CD8-positive, alpha-beta memory T cell (primary cell): ENCODE results near the gene CLASP1. TPM values are rescaled to one million over a fixed set of nuclear protein-coding genes. Genes with fewer than 3 reads are reported as not detected.

ENCODE experiments used
- CTCF ChIA-PET: fragments of 350-600 bp; sonication (Branson Sonifier 250); formaldehyde crosslinking; loops from one replicate; lab custom pipeline; 2021; ENCODE audit warnings: antibody characterized with exemption; lab: Charles Lee
- POLR2A ChIA-PET: fragments of 350-600 bp; sonication (Branson Sonifier 250); formaldehyde crosslinking; loops from one replicate; lab custom pipeline; 2021; ENCODE audit warnings: antibody characterized with exemption; lab: Charles Lee
- DNase-seq, 5 donors: peaks; one replicate each; pipeline versions ENCODE4 v3.0.0 to v3.0.0-alpha.2; 2020 to 2022; ENCODE audit warnings: mixed read lengths in 1 of 5
- H3K27ac ChIP-seq: one replicate; pipeline ENCODE4 v1.7.0; 2013; ENCODE audit warnings: low read depth, mild to moderate bottlenecking, low read length, moderate library complexity
- H3K27me3 ChIP-seq: 2 replicates; pipeline ENCODE4 v1.7.0; 2013; ENCODE audit warnings: low read length, mild to moderate bottlenecking; ENCODE audit not compliant: insufficient read depth, poor library complexity, severe bottlenecking
- H3K36me3 ChIP-seq: 2 replicates; pipeline ENCODE4 v1.7.0; 2013; ENCODE audit warnings: mild to moderate bottlenecking, low read length, moderate library complexity; ENCODE audit not compliant: insufficient read depth
- H3K4me1 ChIP-seq: 2 replicates; pipeline ENCODE4 v1.7.0; 2013; ENCODE audit warnings: mild to moderate bottlenecking, low read length, moderate library complexity; ENCODE audit not compliant: insufficient read depth
- H3K4me3 ChIP-seq: 2 replicates; pipeline ENCODE4 v1.7.0; 2013; ENCODE audit warnings: mild to moderate bottlenecking, low read length
- H3K9me3 ChIP-seq: 2 replicates; pipeline ENCODE4 v1.7.0; 2013; ENCODE audit warnings: mild to moderate bottlenecking, low read length
- H3K27ac Mint-ChIP-seq, 8 donors: one replicate each; pipeline ENCODE4 v1.8.0; 2020 to 2021; ENCODE audit warnings: mixed read lengths in 8 of 8, mild to moderate bottlenecking in 6 of 8, inconsistent platforms in 3 of 8, moderate library complexity in 3 of 8
- H3K27me3 Mint-ChIP-seq, 2 donors: one replicate each; pipeline ENCODE4 v1.8.0; 2020 to 2021; ENCODE audit warnings: mixed read lengths in 2 of 2, mild to moderate bottlenecking in 1 of 2, moderate library complexity in 1 of 2
- H3K36me3 Mint-ChIP-seq, 3 donors: one replicate each; pipeline ENCODE4 v1.8.0; 2020 to 2021; ENCODE audit warnings: mixed read lengths in 3 of 3, inconsistent platforms in 1 of 3, mild to moderate bottlenecking in 1 of 3
- H3K4me1 Mint-ChIP-seq, 3 donors: one replicate each; pipeline ENCODE4 v1.8.0; 2020 to 2021; ENCODE audit warnings: mixed read lengths in 3 of 3, inconsistent platforms in 1 of 3, mild to moderate bottlenecking in 1 of 3
- H3K4me3 Mint-ChIP-seq, 7 donors: one replicate each; pipeline ENCODE4 v1.8.0; 2020 to 2021; ENCODE audit warnings: mixed read lengths in 7 of 7, mild to moderate bottlenecking in 6 of 7, moderate library complexity in 4 of 7, inconsistent platforms in 2 of 7
- H3K9me3 Mint-ChIP-seq, 5 donors: one replicate each; pipeline ENCODE4 v1.8.0; 2020 to 2022; ENCODE audit warnings: mixed read lengths in 5 of 5, mild to moderate bottlenecking in 3 of 5, moderate library complexity in 2 of 5, inconsistent platforms in 1 of 5
- polyA plus RNA-seq: library from polyadenylated mRNA; unstranded; fragments of 300-500 nt; fragmentation: Illumina TruSeq; gene quantifications from one replicate; pipeline ENCODE4 v1.2.3, GENCODE V29; 2021
- total RNA-seq, 2 experiments: library from RNA; stranded (reverse); gene quantifications; one replicate each; pipeline ENCODE4 v1.2.3, GENCODE V29; 2021

CLASP1 gene
- total and polyA plus RNA-seq, 3 experiments from 2014 or later: 22.2 to 66.0 (median 62.6) TPM

DNA sequence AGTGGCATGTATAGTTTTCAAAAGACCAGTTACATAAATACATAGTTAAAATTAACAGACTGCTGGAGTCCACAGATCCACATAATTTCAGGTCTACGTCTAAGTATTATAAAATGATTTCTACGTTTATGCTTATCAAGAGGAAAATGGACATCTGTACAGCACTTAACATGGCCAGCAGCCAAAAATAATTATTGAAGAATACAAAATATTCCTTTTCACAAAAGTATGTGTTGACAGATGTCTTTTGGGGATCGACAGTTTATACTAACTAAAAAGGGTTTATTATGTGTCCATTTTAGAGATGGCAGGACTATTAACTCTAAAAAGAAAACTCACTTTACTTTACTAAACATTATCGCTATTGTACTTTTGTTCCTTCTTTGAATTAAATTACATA lies 231.4 kb downstream of the CLASP1 start:
- no peaks in the 10 kb centered on the region for H3K27me3 ChIP-seq
- no peak overlapping the region for H3K4me3 Mint-ChIP-seq
- no peaks in the 10 kb centered on the region for H3K27me3 Mint-ChIP-seq
- peaks cover 16% of the 10 kb centered on the region for H3K36me3 ChIP-seq
- H3K9me3 ChIP-seq: no peaks in the 10 kb centered on the region
- H3K27ac Mint-ChIP-seq: no peak overlapping the region
- peaks cover 0 to 74% (median 17%) of the 10 kb centered on the region in 3 donors for H3K36me3 Mint-ChIP-seq
- no peaks in the 10 kb centered on the region for H3K9me3 Mint-ChIP-seq
- POLR2A ChIA-PET: no interaction called here
- no peak for DNase-seq
- no peak overlapping the region for H3K4me3 ChIP-seq
- no peak overlapping the region for H3K27ac ChIP-seq
- H3K4me1 ChIP-seq: no peaks in the 10 kb centered on the region
- CTCF ChIA-PET: no interaction called here
- peaks cover 0 to 4% (median 0%) of the 10 kb centered on the region in 3 donors for H3K4me1 Mint-ChIP-seq

- CTCF ChIA-PET: no interaction called here
- H3K36me3 ChIP-seq: peaks cover 20% of the 10 kb centered on the region
- Mint-ChIP-seq H3K4me3 (no peak overlapping the region), H3K4me1 (peaks cover 0 to 4% (median 0%) of the 10 kb centered on the region in 3 donors), H3K27me3 (no peaks in the 10 kb centered on the region), H3K36me3 (peaks cover 0 to 68% (median 17%) of the 10 kb centered on the region in 3 donors), H3K27ac (peak overlapping the region in 2 of 8 donors; percentile 63 to 68), H3K9me3 (no peaks in the 10 kb centered on the region)
- no peaks in the 10 kb centered on the region for H3K4me1 ChIP-seq
- no peaks in the 10 kb centered on the region for H3K9me3 ChIP-seq
- no peak overlapping the region for H3K4me3 ChIP-seq
- POLR2A ChIA-PET: no interaction called here
- DNase-seq: no peak
- no peak overlapping the region for H3K27ac ChIP-seq
- no peaks in the 10 kb centered on the region for H3K27me3 ChIP-seq
Measured at GRCh38 chr2:121415727-121416126, 233.5 kb downstream of the CLASP1 start.

GRCh38 chr2:121412349-121412748 lies 236.9 kb downstream of the CLASP1 start:
- no peaks in the 10 kb centered on the region for H3K27me3 Mint-ChIP-seq

GRCh38 chr2:121409966-121410365 lies 239.3 kb downstream of the CLASP1 start:
- Mint-ChIP-seq H3K9me3 (no peaks in the 10 kb centered on the region), H3K4me3 (no peak overlapping the region), H3K27ac (peak overlapping the region in 3 of 8 donors; percentile 14 to 26 (median 17)), H3K36me3 (peaks cover 0 to 72% (median 14%) of the 10 kb centered on the region in 3 donors), H3K4me1 (no peaks in the 10 kb centered on the region), H3K27me3 (no peaks in the 10 kb centered on the region)
- no peaks in the 10 kb centered on the region for H3K4me1 ChIP-seq
- POLR2A ChIA-PET: no interaction called here
- H3K36me3 ChIP-seq: peaks cover 32% of the 10 kb centered on the region
- H3K4me3 ChIP-seq: no peak overlapping the region
- CTCF ChIA-PET: no interaction called here
- DNase-seq: no peak
- H3K27me3 ChIP-seq: no peaks in the 10 kb centered on the region
- no peak overlapping the region for H3K27ac ChIP-seq
- H3K9me3 ChIP-seq: no peaks in the 10 kb centered on the region

More at GRCh38 chr2:121412349-121412748, 236.9 kb downstream of the CLASP1 start:
- CTCF ChIA-PET: interaction anchor here (2.5 kb wide), 1 partner anchor 10 kb away, joined by 9 read pairs; no protein-coding TSS in a partner anchor
- DNase-seq: no peak
- H3K36me3 Mint-ChIP-seq: peaks cover 0 to 69% (median 13%) of the 10 kb centered on the region in 3 donors
- peaks cover 0 to 4% (median 0%) of the 10 kb centered on the region in 3 donors for H3K4me1 Mint-ChIP-seq
- H3K27ac Mint-ChIP-seq: no peak overlapping the region
- no peaks in the 10 kb centered on the region for H3K9me3 Mint-ChIP-seq
- no peaks in the 10 kb centered on the region for H3K4me1 ChIP-seq
- H3K4me3 ChIP-seq: no peak overlapping the region
- no peaks in the 10 kb centered on the region for H3K9me3 ChIP-seq
- POLR2A ChIA-PET: no interaction called here
- H3K27ac ChIP-seq: no peak overlapping the region
- H3K4me3 Mint-ChIP-seq: no peak overlapping the region
- H3K27me3 ChIP-seq: no peaks in the 10 kb centered on the region
- H3K36me3 ChIP-seq: peaks cover 34% of the 10 kb centered on the region

GRCh38 chr2:121409388-121409787 lies 239.9 kb downstream of the CLASP1 start:
- CTCF ChIA-PET: no interaction called here
- POLR2A ChIA-PET: no interaction called here
- peak overlapping the region in 5 of 8 donors; percentile 14 to 27 (median 17) for H3K27ac Mint-ChIP-seq

DNA sequence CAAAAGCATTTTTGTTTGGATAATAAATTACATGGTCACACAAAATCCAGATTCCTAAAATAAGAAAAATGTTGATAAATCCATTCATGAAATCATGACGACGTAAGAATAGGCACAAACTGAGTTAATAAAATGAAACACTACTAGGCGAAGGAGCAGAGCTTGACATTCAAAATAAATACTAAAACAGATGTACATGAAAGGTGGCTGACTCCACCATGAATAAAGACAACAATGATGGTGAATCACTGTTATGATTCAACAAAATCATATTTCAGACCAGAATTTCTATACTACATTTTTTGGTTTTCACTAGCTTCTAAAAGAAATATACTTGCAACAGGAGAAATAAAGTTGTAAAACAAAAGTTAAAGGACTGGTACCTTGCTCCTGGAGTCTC lies 240.6 kb downstream of the CLASP1 start:
- Histone ChIP-seq H3K27me3 (no peaks in the 10 kb centered on the region), H3K9me3 (no peaks in the 10 kb centered on the region), H3K4me3 (no peak overlapping the region), H3K36me3 (peaks cover 32% of the 10 kb centered on the region), H3K27ac (no peak overlapping the region), H3K4me1 (no peaks in the 10 kb centered on the region)
- ChIA-PET POLR2A (no interaction called here), CTCF (no interaction called here)
- Mint-ChIP-seq H3K9me3 (no peaks in the 10 kb centered on the region), H3K36me3 (peaks cover 0 to 74% (median 13%) of the 10 kb centered on the region in 3 donors), H3K27me3 (no peaks in the 10 kb centered on the region), H3K27ac (peak overlapping the region in 2 of 8 donors; percentile 8 to 29), H3K4me1 (no peaks in the 10 kb centered on the region), H3K4me3 (no peak overlapping the region)
- no peak for DNase-seq

More at GRCh38 chr2:121409388-121409787, 239.9 kb downstream of the CLASP1 start:
- Histone ChIP-seq H3K36me3 (peaks cover 32% of the 10 kb centered on the region), H3K4me3 (no peak overlapping the region), H3K27me3 (no peaks in the 10 kb centered on the region), H3K4me1 (no peaks in the 10 kb centered on the region), H3K9me3 (no peaks in the 10 kb centered on the region), H3K27ac (no peak overlapping the region)
- no peaks in the 10 kb centered on the region for H3K4me1 Mint-ChIP-seq
- no peak overlapping the region for H3K4me3 Mint-ChIP-seq
- peaks cover 0 to 75% (median 14%) of the 10 kb centered on the region in 3 donors for H3K36me3 Mint-ChIP-seq
- no peak for DNase-seq
- no peaks in the 10 kb centered on the region for H3K27me3 Mint-ChIP-seq
- H3K9me3 Mint-ChIP-seq: no peaks in the 10 kb centered on the region

GRCh38 chr2:121405233-121405632 lies 244.0 kb downstream of the CLASP1 start:
- Histone ChIP-seq H3K36me3 (peaks cover 31% of the 10 kb centered on the region), H3K4me1 (no peaks in the 10 kb centered on the region), H3K4me3 (no peak overlapping the region), H3K27me3 (no peaks in the 10 kb centered on the region), H3K9me3 (no peaks in the 10 kb centered on the region), H3K27ac (no peak overlapping the region)
- Mint-ChIP-seq H3K27ac (no peak overlapping the region), H3K27me3 (no peaks in the 10 kb centered on the region), H3K4me3 (no peak overlapping the region), H3K36me3 (peaks cover 4 to 92% (median 21%) of the 10 kb centered on the region in 3 donors), H3K9me3 (no peaks in the 10 kb centered on the region), H3K4me1 (peaks cover 0 to 3% (median 0%) of the 10 kb centered on the region in 3 donors)
- DNase-seq: no peak
- ChIA-PET POLR2A (no interaction called here), CTCF (interaction anchor here (0.9 kb wide), 1 partner anchor 313 kb away, joined by 3 read pairs; no protein-coding TSS in a partner anchor)

- H3K27ac ChIP-seq: no peak overlapping the region
- H3K36me3 ChIP-seq: peaks cover 48% of the 10 kb centered on the region
- H3K4me3 Mint-ChIP-seq: no peak overlapping the region
- CTCF ChIA-PET: no interaction called here
- peaks cover 0 to 3% (median 0%) of the 10 kb centered on the region in 3 donors for H3K4me1 Mint-ChIP-seq
- H3K9me3 ChIP-seq: no peaks in the 10 kb centered on the region
- H3K27me3 Mint-ChIP-seq: no peaks in the 10 kb centered on the region
- H3K36me3 Mint-ChIP-seq: peaks cover 4 to 93% (median 19%) of the 10 kb centered on the region in 3 donors
- no peak overlapping the region for H3K4me3 ChIP-seq
- POLR2A ChIA-PET: no interaction called here
- H3K27ac Mint-ChIP-seq: peak overlapping the region in 1 of 8 donors; percentile 79
- no peaks in the 10 kb centered on the region for H3K4me1 ChIP-seq
- no peak for DNase-seq
- H3K9me3 Mint-ChIP-seq: no peaks in the 10 kb centered on the region
- no peaks in the 10 kb centered on the region for H3K27me3 ChIP-seq
Measured at GRCh38 chr2:121400201-121400600, 249.1 kb downstream of the CLASP1 start.
